SK-N-SH treated with all-trans-retinoic acid at 6 μM for 48 hours (cell line): ENCODE results near the gene MICU2.

Experiments
- ATAC-seq: fragments of 200-7000 bp; cut with Tn5 transposase; 3 replicates; pipeline ENCODE4 v1.9.1; 2020; ENCODE audit warnings: mild to moderate bottlenecking, moderate library complexity
- ARNTL ChIP-seq: fragments of 450-650 bp; formaldehyde crosslinking; IDR thresholded peaks from 2 replicates; pipeline ENCODE4 v1.5.0; 2020; ENCODE audit warnings: low read depth, mild to moderate bottlenecking, moderate library complexity, borderline replicate concordance
- BACH2 ChIP-seq: fragments of 250-450 bp; sonication (Bioruptor Pico); IDR thresholded peaks from 2 replicates; pipeline ENCODE4 v1.9.0; 2021; ENCODE audit warnings: mild to moderate bottlenecking, borderline replicate concordance
- CREB5 ChIP-seq: fragments of 250-450 bp; sonication (Bioruptor Pico); IDR thresholded peaks from 2 replicates; pipeline ENCODE4 v1.5.1; 2020; ENCODE audit warnings: low read depth, mild to moderate bottlenecking, moderate library complexity
- CSRNP3 ChIP-seq: fragments of 250-450 bp; sonication (Bioruptor Pico); IDR thresholded peaks from 2 replicates; pipeline ENCODE4 v1.5.1; 2021; ENCODE audit warnings: mild to moderate bottlenecking, moderate library complexity
- ESRRG ChIP-seq: fragments of 250-450 bp; sonication (Bioruptor Pico); IDR thresholded peaks from 2 replicates; pipeline ENCODE4 v1.6.1; 2021; ENCODE audit warnings: mild to moderate bottlenecking
- GLIS3 ChIP-seq: fragments of 250-450 bp; sonication (Bioruptor Pico); IDR thresholded peaks from 2 replicates; pipeline ENCODE4 v1.5.0; 2020; ENCODE audit warnings: mild to moderate bottlenecking, moderate library complexity
- ISL1 ChIP-seq: fragments of 250-450 bp; sonication (Bioruptor Pico); IDR thresholded peaks from 2 replicates; pipeline ENCODE4 v2.1.2; 2022; ENCODE audit warnings: mild to moderate bottlenecking, moderate library complexity
- PATZ1 ChIP-seq: fragments of 250-450 bp; sonication (Bioruptor Pico); IDR thresholded peaks from 2 replicates; pipeline ENCODE4 v1.8.0; 2020; ENCODE audit warnings: mild to moderate bottlenecking, moderate library complexity, borderline replicate concordance
- POU6F1 ChIP-seq: fragments of 250-450 bp; sonication (Bioruptor Pico); IDR thresholded peaks from 2 replicates; pipeline ENCODE4 v1.8.0; 2021; ENCODE audit warnings: low read depth, mild to moderate bottlenecking, moderate library complexity, borderline replicate concordance
- PPARA ChIP-seq: fragments of 250-450 bp; sonication (Bioruptor Pico); IDR thresholded peaks from 2 replicates; pipeline ENCODE4 v1.5.0; 2020; ENCODE audit warnings: mild to moderate bottlenecking, borderline replicate concordance
- RARB ChIP-seq: fragments of 250-450 bp; sonication (Bioruptor Pico); IDR thresholded peaks from 2 replicates; pipeline ENCODE4 v1.8.0; 2021; ENCODE audit warnings: mild to moderate bottlenecking, moderate library complexity
- SNAI2 ChIP-seq: fragments of 250-450 bp; sonication (Bioruptor Pico); IDR thresholded peaks from 2 replicates; pipeline ENCODE4 v1.5.0; 2020; ENCODE audit warnings: mild to moderate bottlenecking, moderate library complexity
- TCF4 ChIP-seq: fragments of 250-450 bp; sonication (Bioruptor Pico); IDR thresholded peaks from 2 replicates; pipeline ENCODE4 v1.8.0; 2021; ENCODE audit warnings: mild to moderate bottlenecking, moderate library complexity, borderline replicate concordance
- TSHZ2 ChIP-seq: fragments of 250-450 bp; sonication (Bioruptor Pico); IDR thresholded peaks from 2 replicates; pipeline ENCODE4 v1.5.0; 2020; ENCODE audit warnings: mild to moderate bottlenecking, moderate library complexity
- ZC3H10 ChIP-seq: fragments of 250-450 bp; sonication (Bioruptor Pico); IDR thresholded peaks from 2 replicates; pipeline ENCODE4 v1.5.1; 2021; ENCODE audit warnings: mild to moderate bottlenecking, moderate library complexity
- ZFP3 ChIP-seq: fragments of 250-450 bp; sonication (Bioruptor Pico); IDR thresholded peaks from 2 replicates; pipeline ENCODE4 v1.5.0; 2020; ENCODE audit warnings: mild to moderate bottlenecking, moderate library complexity
- ZFP30 ChIP-seq: fragments of 450-650 bp; formaldehyde crosslinking; IDR thresholded peaks from 2 replicates; pipeline ENCODE4 v1.5.0; 2022; ENCODE audit warnings: mild to moderate bottlenecking, moderate library complexity
- ZNF565 ChIP-seq: fragments of 450-650 bp; formaldehyde crosslinking; conservative IDR thresholded peaks from 2 replicates; pipeline ENCODE4 v1.5.0; 2020; ENCODE audit warnings: low read depth, mild to moderate bottlenecking, moderate library complexity
- ZNF8 ChIP-seq: fragments of 450-650 bp; formaldehyde crosslinking; IDR thresholded peaks from 2 replicates; pipeline ENCODE4 v1.5.0; 2020; ENCODE audit warnings: mild to moderate bottlenecking, moderate library complexity

Gene MICU2

GRCh38 chr13:21466527-21466926 lies 137.4 kb downstream of the MICU2 start (continued):
- no peak for TF ChIP-seq CSRNP3 (CRISPR knock-in tag)
- no peak for TF ChIP-seq CREB5
- TF ChIP-seq GLIS3, result no peak
- TF ChIP-seq BACH2 (CRISPR knock-in tag), result no peak
- no peak for TF ChIP-seq SNAI2 (CRISPR knock-in tag)
- no peak for TF ChIP-seq ZFP3 (CRISPR knock-in tag)

- ATAC-seq, result no peak
- no peak for TF ChIP-seq ISL1
- no peak for TF ChIP-seq RARB
- no peak for TF ChIP-seq GLIS3
- TF ChIP-seq CSRNP3 (CRISPR knock-in tag), result no peak
- no peak for TF ChIP-seq ARNTL (CRISPR knock-in tag)
- no peak for TF ChIP-seq ESRRG (CRISPR knock-in tag)
- no peak for TF ChIP-seq ZC3H10 (CRISPR knock-in tag)
- TF ChIP-seq ZFP3 (CRISPR knock-in tag), result no peak
- no peak for TF ChIP-seq ZFP30
- no peak for TF ChIP-seq TSHZ2 (CRISPR knock-in tag)
- TF ChIP-seq CREB5, result no peak
- TF ChIP-seq SNAI2 (CRISPR knock-in tag), result no peak
- no peak for TF ChIP-seq TCF4
- TF ChIP-seq PATZ1 (CRISPR knock-in tag), result no peak
- TF ChIP-seq PPARA, result no peak
- no peak for TF ChIP-seq ZNF8
- no peak for TF ChIP-seq POU6F1
These were observed 138.2 kb downstream of the MICU2 start for GRCh38 chr13:21465710-21466160.

- TF ChIP-seq ZFP30 (no peak), SNAI2 (CRISPR knock-in tag) (no peak), ZNF565 (CRISPR knock-in tag) (no peak), GLIS3 (no peak)
- ATAC-seq, result no peak
These were observed 140.5 kb downstream of the MICU2 start for GRCh38 chr13:21463424-21463823.
